ENCODE results near the gene GDPD5. TPM values are rescaled to one million over a fixed set of nuclear protein-coding genes. Genes with fewer than 3 reads are reported as not detected.

GDPD5 gene, protein sequence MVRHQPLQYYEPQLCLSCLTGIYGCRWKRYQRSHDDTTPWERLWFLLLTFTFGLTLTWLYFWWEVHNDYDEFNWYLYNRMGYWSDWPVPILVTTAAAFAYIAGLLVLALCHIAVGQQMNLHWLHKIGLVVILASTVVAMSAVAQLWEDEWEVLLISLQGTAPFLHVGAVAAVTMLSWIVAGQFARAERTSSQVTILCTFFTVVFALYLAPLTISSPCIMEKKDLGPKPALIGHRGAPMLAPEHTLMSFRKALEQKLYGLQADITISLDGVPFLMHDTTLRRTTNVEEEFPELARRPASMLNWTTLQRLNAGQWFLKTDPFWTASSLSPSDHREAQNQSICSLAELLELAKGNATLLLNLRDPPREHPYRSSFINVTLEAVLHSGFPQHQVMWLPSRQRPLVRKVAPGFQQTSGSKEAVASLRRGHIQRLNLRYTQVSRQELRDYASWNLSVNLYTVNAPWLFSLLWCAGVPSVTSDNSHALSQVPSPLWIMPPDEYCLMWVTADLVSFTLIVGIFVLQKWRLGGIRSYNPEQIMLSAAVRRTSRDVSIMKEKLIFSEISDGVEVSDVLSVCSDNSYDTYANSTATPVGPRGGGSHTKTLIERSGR
- 6.9 TPM for total RNA-seq
- long read RNA-seq, partial matches to known transcripts: 6 of 10 reads
- long read RNA-seq, other reads (novel, unspliced or antisense): 3 of 10 reads

DNA sequence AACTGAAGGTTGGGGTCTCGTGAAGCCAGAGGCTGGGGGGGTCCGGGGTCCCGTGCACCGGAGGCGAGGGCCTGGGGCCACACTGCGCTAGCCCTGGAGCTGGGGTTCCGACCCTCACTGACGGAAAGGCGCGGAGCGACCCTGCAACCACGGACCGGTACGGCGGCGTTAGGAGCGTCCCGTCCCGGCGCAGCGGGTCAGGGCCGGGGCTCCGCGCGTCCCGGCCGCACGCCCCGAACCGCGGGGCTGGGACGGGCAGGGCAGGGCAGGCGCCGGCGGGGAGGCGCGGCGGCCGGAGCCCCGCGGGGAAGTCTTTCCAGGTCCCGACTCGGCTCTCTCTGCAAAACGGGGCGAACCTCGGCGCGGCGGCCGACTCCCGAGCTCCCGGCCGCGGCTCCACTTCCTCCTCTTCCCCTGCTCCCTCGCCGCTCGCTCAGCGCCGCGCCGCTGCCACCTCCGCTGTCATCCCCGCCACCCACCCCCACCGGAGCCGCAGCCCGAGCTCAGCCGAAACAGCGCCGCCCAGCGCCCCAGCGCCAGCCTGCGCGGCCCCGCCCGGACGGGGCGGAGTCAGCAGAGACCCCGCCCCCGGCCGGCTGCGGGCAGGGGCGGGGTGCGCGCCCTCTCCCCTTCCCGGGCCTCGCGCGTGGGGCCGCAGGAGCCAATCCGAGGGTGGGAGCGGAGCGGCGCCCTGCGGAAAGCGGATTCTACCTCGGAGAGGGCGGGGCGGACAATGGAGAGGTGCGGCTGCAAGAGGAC lies at the start of gene GDPD5:
Gene GDPD5, minus strand, starts transcription at position 509 of the 759 bp plus-strand sequence. CDS start 48,206 bp downstream, outside the sequence.
- intact Hi-C loops (cut with DNase I): loop anchor here (2.0 kb wide), 1 partner anchor 79 kb away; no protein-coding TSS in a partner anchor
- peak; percentile 91 for DNase-seq (ENCODE audit: low spot score)

DNA sequence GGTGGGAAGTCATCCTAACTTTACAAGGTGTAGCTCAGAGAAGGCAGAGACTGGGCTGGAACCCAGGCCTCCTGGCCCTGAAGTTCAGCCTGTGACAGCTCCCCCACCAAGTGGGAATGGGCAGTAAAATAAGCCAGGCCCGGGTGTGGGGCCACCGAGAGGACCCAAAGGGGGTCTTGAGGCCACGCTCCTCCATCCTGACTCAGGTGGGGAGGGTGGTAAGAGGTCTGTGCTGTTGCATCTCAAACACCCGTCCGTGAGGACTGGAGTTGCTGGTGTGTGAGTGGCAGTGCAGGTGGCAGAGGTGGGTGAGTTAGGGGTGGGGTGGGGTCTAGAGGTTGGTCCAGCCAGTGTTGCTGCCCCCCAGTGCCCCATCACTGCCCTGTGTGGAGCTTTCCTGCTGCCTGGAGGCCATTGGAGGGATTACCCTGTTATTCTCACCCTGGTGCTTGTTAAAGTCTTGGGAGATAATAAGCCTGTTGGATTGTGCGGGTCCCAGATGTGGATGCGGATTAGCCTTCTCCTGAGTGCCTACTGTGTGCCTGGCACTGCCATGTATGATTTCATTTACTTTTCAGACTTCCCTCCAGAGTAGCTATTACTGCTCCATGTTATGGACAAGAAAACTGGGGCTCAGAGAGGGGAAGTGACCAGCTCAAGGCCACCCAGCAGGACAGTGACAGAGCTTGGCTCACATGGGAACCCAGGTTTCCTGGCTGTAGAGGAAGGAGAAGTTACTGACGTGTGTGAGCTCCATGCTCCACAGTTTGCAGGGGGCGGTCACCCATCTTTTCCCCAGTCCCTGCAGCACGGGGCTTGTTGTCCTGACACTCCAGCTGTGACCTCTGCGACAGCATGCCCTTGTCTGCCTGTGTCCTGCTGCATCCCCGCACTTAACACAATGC lies 49.2 kb upstream of the GDPD5 start:
- intact Hi-C loops (cut with DNase I): no loop called here
- no peak for DNase-seq (ENCODE audit: low spot score)

DNA sequence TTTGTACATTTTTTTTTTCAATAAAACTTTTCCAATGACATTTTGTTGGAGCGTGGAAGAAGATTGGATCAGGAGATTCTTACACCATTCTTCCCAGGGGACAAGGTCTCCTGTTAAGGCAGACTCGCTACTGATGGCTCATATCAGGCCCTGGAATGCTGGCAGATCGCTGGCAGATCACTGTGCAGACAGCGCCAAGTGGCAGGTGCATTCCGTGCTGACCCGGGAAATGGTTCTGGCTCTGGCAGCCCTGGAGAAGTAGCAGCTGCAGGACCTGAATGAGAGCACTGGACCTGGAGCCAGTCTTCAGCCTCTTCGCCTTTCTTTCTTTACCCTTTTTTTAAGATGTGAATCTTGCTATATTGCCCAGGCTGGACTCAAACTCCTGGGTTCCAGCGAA lies 47.0 kb upstream of the GDPD5 start:
- intact Hi-C loops (cut with DNase I): no loop called here
- no peak for DNase-seq (ENCODE audit: low spot score)

DNA sequence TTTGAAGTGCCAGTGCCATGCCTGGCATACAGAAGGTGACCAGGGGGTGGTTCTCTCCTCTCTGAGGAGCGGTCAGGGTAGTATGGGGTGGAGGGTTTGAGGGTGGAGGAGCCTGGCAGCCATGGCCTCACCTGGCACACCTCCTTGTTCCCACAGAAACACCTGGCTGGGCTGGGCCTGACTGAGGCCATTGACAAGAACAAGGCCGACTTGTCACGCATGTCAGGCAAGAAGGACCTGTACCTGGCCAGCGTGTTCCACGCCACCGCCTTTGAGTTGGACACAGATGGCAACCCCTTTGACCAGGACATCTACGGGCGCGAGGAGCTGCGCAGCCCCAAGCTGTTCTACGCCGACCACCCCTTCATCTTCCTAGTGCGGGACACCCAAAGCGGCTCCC lies 45.9 kb upstream of the GDPD5 start:
- DNase-seq (ENCODE audit: low spot score): no peak
- intact Hi-C loops (cut with DNase I): no loop called here

DNA sequence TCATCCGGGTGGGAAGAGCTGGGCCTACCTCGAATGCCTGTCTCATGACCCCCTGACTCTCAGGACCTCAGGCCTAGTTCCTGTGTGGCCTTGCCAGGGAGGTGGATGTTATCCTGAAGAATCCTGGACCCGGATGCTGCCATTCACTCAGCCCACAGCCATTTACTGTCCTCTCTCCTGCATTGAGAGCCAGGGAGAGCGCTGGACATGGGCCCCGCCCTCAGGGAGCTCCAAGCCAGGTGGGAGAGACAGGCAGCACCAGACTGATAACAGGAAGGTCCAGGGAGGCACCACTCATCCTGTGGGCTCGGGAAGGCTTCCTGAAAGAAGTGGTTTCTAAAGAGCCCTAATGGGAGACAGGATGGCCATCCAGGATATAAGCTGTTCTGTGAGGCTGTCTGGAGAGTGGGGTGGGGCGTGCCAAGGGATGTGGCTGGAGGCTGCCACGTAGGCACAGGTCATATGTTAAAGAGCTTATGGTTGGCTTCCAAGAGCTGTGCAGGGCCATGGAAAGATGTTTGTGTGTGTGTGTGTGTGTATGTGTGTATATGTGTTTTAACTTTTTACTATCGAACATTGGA lies 44.9 kb upstream of the GDPD5 start:
- intact Hi-C loops (cut with DNase I): no loop called here
- no peak for DNase-seq (ENCODE audit: low spot score)

DNA sequence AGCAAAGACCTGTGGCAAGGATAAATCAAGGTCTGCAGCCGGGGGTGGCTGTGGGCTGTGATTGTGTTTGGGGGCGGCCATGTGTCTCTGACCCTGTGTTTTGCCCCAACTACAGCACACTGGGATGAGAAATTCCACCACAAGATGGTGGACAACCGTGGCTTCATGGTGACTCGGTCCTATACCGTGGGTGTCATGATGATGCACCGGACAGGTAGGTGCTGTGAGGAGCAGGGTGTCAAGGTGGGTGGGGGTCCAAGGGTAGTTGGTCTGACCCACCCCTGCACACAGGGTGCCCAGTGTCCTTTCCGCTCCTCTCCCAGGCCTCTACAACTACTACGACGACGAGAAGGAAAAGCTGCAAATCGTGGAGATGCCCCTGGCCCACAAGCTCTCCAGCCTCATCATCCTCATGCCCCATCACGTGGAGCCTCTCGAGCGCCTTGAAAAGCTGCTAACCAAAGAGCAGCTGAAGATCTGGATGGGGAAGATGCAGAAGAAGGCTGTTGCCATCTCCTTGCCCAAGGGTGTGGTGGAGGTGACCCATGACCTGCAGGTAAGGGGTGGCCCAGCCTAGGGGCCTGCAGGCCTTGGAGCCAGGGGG lies 43.0 kb upstream of the GDPD5 start:
- no peak for DNase-seq (ENCODE audit: low spot score)
- intact Hi-C loops (cut with DNase I): no loop called here

DNA sequence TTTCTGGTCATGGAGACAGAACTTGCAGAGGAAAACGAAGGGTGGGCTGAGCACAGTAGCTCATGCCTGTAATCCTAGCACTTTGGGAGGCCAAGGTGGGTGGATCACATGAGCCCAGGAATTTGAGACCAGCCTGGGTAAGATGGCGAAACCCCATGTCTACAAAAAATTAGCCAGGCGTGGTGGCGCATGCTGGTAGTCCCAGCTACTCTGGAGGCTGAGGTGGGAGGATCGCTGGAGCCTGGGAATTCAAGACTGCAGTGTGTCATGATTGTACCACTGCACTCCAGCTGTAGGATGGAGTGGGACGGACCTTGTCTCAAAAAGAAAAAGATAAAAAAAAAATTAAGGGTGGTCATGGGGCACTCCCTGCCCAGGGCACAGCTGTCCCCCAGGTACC lies 42.2 kb upstream of the GDPD5 start:
- intact Hi-C loops (cut with DNase I): no loop called here

DNA sequence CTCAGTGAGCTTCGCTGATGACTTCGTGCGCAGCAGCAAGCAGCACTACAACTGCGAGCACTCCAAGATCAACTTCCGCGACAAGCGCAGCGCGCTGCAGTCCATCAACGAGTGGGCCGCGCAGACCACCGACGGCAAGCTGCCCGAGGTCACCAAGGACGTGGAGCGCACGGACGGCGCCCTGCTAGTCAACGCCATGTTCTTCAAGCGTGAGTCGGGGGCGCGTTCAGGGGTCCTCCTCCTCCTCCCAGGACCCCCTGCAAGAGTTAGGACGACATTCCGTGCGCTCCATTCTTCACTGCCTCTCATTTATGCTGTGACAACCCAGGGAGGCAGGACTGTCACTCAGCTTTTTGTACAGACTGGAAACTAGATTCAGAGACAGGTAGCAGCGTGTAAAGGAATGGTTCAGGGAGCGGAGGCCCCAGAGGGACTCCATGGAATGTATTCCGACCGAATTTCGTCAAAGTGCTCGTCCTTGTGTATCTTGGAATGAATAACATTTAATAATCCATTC lies 41.1 kb upstream of the GDPD5 start:
- intact Hi-C loops (cut with DNase I): no loop called here
- no peak for DNase-seq (ENCODE audit: low spot score)

More for the DNA sequence above, 42.2 kb upstream of the GDPD5 start:
- DNase-seq (ENCODE audit: low spot score): no peak

DNA sequence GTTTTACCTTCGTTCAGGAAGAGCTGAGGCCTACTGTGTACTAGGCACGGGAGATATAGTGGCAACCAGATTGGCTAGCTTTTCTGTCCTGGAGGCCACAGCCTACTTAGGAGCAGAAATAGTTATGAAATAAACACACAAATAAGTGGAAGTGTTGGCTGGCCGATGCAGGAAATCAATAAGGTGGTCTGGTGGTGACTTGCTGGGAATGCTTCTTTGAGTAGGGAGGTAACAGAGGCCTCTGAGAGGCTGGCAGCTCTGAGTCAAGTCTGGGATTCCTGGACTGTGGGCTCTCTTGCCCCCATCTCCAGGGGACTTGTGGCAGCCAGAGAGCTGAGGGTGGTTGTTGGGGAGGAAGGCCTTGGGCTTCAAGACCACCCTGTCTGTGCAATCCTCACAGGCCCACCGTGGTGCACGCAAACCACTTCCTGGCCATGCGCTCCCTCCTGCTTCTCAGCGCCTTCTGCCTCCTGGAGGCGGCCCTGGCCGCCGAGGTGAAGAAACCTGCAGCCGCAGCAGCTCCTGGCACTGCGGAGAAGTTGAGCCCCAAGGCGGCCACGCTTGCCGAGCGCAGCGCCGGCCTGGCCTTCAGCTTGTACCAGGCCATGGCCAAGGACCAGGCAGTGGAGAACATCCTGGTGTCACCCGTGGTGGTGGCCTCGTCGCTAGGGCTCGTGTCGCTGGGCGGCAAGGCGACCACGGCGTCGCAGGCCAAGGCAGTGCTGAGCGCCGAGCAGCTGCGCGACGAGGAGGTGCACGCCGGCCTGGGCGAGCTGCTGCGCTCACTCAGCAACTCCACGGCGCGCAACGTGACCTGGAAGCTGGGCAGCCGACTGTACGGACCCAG lies 40.4 kb upstream of the GDPD5 start:
- no peak for DNase-seq (ENCODE audit: low spot score)
- intact Hi-C loops (cut with DNase I): loop anchor here (2.0 kb wide), 1 partner anchor 17 kb away; no protein-coding TSS in a partner anchor

DNA sequence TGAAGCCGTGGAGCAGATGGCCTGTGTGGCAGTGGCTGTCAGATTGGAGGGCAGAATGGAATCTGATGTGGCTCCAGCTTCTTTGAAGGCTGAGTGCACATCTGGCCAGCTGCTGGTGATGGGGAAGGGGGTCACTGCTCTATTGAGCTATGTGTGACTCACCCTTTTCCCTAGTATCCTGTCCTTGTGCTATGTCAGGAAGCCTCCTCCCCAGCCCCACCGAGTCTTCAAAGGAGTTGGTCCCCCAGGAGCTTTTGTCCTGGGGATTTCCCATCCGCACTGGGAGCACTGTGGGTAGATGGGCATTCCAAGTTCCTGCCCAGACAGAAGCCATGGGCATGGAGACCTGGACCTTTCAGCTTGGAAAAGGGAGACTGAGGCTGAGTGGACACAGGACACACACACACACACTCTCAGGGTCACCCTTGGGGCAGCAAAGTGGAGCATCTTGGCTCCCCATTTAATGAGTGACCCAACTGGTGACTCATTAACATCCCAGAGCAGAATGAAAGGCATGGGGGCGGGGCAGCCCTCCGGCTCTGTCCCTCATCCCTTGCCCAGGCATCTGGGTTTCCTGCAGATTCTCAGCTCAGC lies 39.6 kb upstream of the GDPD5 start:
- intact Hi-C loops (cut with DNase I): loop anchor here (2.0 kb wide), 1 partner anchor 17 kb away; no protein-coding TSS in a partner anchor
- DNase-seq (ENCODE audit: low spot score): no peak

DNA sequence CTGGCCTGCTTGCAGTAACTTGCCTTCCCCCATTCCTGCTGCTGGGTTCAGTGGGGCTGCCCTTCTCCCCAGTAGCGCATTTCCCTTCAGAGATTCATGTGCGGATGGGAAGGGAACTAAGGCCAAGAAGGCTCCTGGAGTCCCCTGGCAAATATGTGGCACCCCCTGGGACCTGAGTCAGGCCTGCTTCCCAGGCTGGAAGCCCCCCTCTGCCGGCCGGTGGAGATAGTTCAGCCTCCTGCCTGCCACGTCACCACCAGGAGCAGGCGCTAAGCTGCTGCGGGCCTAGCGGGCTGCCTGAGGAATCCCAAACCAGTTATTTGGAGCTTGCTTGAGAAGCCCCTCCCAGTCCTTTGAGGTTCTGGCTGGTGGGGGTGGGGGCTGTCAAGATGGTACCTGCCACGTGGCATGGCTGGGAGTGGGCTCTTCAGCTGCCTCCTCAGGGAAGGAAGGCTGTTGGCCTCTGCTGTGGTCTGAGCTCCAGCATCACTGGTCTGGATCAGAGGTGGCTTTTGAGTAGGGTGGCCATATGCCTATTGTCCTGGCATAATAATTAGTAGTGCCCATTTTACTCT lies 38.3 kb upstream of the GDPD5 start:
- DNase-seq (ENCODE audit: low spot score): no peak
- intact Hi-C loops (cut with DNase I): loop anchor here (2.0 kb wide), 1 partner anchor 19 kb away; no protein-coding TSS in a partner anchor

DNA sequence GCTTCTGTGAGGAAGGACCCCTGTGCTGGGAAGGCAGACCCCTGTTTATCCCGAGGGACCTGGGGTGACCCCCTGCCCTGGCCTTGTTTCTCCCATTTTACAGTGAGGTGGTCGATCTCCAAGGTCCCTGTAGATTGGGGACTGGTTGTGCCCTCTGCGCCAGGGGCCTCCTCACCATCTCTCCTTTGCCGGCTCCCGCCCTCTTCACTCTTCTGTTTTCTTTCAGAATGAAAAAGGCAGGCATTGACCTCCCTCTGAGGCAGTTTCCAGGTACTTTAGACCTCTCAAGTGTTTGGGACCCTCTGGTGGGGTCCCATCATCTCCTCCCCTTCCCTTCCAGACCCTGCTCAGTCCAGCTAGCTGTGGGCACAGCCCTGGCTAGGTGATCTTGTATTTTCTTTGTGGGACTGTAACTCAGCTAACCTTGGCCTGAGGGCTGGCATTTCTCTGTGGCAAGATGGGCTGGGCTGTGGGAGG lies 37.8 kb upstream of the GDPD5 start:
- DNase-seq (ENCODE audit: low spot score): no peak
- intact Hi-C loops (cut with DNase I): no loop called here

DNA sequence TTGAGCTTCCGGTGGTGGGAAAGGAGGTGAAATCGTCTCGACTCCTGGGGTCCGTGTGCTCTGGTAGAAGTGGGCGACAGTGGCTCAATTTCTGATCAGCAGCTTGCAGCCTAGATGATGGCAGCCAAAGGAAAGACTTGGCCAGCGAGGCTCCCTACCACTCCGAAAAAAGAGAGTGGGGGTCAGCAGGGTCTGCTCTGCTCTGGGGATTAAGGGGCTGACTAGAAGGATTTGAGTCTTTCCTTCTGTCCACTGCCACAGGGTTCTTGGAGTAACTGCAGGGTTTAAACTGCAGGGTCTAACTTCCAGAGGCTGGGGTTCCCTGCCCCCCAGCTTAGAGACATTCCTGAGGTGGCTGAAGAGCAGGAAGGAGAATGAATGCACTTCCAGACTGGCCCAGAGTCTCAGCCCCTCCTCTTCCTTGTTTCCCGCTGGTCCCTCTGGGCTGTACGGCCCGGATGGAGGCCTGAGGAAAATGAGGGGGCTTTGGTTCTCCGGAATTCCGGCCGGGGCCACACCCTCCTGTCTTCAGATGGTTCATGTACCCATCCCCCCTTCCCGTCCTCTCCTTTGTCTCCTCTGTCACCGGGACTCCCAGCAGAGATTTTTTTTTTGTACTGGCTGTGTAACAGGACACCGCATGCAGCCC lies 37.2 kb upstream of the GDPD5 start:
- intact Hi-C loops (cut with DNase I): no loop called here
- DNase-seq (ENCODE audit: low spot score): no peak

DNA sequence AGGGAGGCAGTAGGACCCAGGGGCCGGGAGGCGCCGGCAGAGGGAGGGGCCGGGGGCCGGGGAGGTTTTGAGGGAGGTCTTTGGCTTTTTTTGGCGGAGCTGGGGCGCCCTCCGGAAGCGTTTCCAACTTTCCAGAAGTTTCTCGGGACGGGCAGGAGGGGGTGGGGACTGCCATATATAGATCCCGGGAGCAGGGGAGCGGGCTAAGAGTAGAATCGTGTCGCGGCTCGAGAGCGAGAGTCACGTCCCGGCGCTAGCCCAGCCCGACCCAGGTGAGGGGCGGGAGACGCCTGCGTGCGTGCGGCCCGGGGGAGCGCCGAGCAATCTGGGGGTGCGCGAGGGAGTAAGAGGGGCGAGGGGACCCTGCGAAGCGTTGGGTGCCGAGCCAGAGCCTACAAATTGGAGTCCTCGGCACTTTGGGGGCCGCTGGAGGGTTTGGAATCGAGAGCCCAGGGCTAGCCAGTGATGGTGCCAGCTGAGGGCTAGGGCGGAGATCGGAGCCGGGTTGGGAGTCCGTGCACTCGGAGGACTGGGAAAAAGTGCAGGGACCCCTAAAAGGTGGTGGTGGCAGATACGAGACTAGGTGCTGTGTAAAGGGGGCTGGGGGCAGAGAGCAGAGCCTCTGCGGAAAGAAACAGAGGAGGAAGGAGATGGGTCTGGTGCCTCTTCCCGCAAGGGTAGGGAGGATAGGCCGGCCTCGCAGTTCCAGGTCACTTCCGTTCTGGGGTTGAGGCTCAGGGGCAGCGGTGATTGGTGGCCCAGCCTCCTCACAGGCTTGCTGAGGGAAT lies 36.5 kb upstream of the GDPD5 start, which contains the start of gene SERPINH1:
Gene SERPINH1, plus strand, starts transcription at position 206 of the 788 bp plus-strand sequence. CDS start 4,097 bp downstream, outside the sequence.
- intact Hi-C loops (cut with DNase I): no loop called here
- peak; percentile 95 for DNase-seq (ENCODE audit: low spot score)

All from cardiac septum (tissue), 1 donor.